ENCODE data around the gene ARID4B. TPM values are rescaled to one million over a fixed set of nuclear protein-coding genes. Genes with fewer than 3 reads are reported as not detected.
A peak's percentile ranks its signal among the peaks of the same experiment; 100 is the strongest.

ARID4B gene
- total RNA-seq, 1 experiment from 2014 or later = 34.0 TPM

- H3K9me3 Mint-ChIP-seq = no peaks in the 10 kb centered on the region
- no CpG with 5 or more reads among the region's 5 CpGs for WGBS (ENCODE audit: extremely low coverage, insufficient read length, low lambda C conversion rate)
- Histone ChIP-seq H4K5ac (ENCODE audit: insufficient read length, low read depth, low read length) (no peak overlapping the region), H3K56ac (ENCODE audit: insufficient read length, low read depth, low read length) (no peak overlapping the region), H4K91ac (ENCODE audit: insufficient read length, low read depth, low read length) (no peak overlapping the region), H3K9me3 (ENCODE audit: control insufficient read depth, low read depth, low read length) (no peaks in the 10 kb centered on the region), H4K8ac (replicated peaks; ENCODE audit: insufficient read length, low read depth, low read length) (no peak overlapping the region), H3K4ac (ENCODE audit: low read depth, low read length) (no peak overlapping the region), H3K23ac (ENCODE audit: insufficient read length, low read depth, low read length) (no peak overlapping the region), H3K14ac (ENCODE audit: insufficient read depth, low read length) (no peak overlapping the region), H3K79me2 (ENCODE audit: insufficient read depth, low read length) (peaks cover 30% of the 10 kb centered on the region; the same call in 1 of the 2 replicates), H2AK5ac (ENCODE audit: insufficient read length, low read length) (no peak overlapping the region), H3T11ph (ENCODE audit: low read length) (no peak overlapping the region), H2AFZ (ENCODE audit: low read length) (no peak overlapping the region), H3K4me1 (ENCODE audit: insufficient read depth, low read length) (peaks cover 2% of the 10 kb centered on the region; the same call in 1 of the 2 replicates), H3K4me2 (ENCODE audit: insufficient read depth, insufficient read length, low read length) (no peak overlapping the region), H2BK15ac (ENCODE audit: low read depth, low read length) (no peak overlapping the region), H4K20me1 (ENCODE audit: control insufficient read depth, insufficient read depth, insufficient read length) (no peaks in the 10 kb centered on the region), H2BK12ac (ENCODE audit: insufficient read length, low read depth, low read length) (no peak overlapping the region), H3K27ac (ENCODE audit: insufficient read length, low read depth, low read length) (no peak overlapping the region), H2BK20ac (ENCODE audit: low read depth, low read length, poor library complexity, severe bottlenecking) (no peak overlapping the region), H2BK5ac (ENCODE audit: insufficient read length, low read length) (no peak overlapping the region), H3K79me1 (ENCODE audit: insufficient read depth, low read depth, low read length, poor library complexity, severe bottlenecking) (peaks cover 4% of the 10 kb centered on the region), H3K18ac (ENCODE audit: insufficient read length, low read depth, low read length) (no peak overlapping the region), H3K27me3 (ENCODE audit: insufficient read depth, low read length) (no peaks in the 10 kb centered on the region), H2BK120ac (ENCODE audit: low read depth, low read length, poor library complexity, severe bottlenecking) (no peak overlapping the region), H3K23me2 (ENCODE audit: insufficient read length, low read depth, low read length, poor library complexity, severe bottlenecking) (no peaks in the 10 kb centered on the region), H3K9ac (ENCODE audit: extremely low read depth, insufficient read length, low read length) (no peak overlapping the region)
- no peak overlapping the region for H3K4me3 Mint-ChIP-seq
- no peak for DNase-seq
- H3K36me3 Mint-ChIP-seq (ENCODE audit: insufficient read depth in 1 of 3, low read depth in 3 of 3) = no peaks in the 10 kb centered on the region; a peak in 2 of 7 replicates
- H3K27ac Mint-ChIP-seq = peak overlapping the region in 2 of 3 experiments; percentile 1 to 87; a peak in 3 of 7 replicates
- peaks cover 45 to 59% of the 10 kb centered on the region in 2 experiments for H3K4me1 Mint-ChIP-seq
- TF ChIP-seq, protein P1, sequence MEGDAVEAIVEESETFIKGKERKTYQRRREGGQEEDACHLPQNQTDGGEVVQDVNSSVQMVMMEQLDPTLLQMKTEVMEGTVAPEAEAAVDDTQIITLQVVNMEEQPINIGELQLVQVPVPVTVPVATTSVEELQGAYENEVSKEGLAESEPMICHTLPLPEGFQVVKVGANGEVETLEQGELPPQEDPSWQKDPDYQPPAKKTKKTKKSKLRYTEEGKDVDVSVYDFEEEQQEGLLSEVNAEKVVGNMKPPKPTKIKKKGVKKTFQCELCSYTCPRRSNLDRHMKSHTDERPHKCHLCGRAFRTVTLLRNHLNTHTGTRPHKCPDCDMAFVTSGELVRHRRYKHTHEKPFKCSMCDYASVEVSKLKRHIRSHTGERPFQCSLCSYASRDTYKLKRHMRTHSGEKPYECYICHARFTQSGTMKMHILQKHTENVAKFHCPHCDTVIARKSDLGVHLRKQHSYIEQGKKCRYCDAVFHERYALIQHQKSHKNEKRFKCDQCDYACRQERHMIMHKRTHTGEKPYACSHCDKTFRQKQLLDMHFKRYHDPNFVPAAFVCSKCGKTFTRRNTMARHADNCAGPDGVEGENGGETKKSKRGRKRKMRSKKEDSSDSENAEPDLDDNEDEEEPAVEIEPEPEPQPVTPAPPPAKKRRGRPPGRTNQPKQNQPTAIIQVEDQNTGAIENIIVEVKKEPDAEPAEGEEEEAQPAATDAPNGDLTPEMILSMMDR (conservative IDR thresholded peaks at IDR 0.05) = no peak
- no peaks in the 10 kb centered on the region for H3K27me3 Mint-ChIP-seq (ENCODE audit: low read depth)
Measured at GRCh38 chr1:235279694-235280093, 48.3 kb downstream of the ARID4B start.

Measured in H9 (cell line).